HL-60 (cell line): ENCODE measurements around the gene TMEM225B.

Source experiments
- CTCF ChIP-seq: IDR thresholded peaks from one replicate; pipeline ENCODE4 v1.5.1; 2011; ENCODE audit warnings: low read length, control low read depth, inconsistent platforms; ENCODE audit not compliant: insufficient read depth
- POLR2AphosphoS5 ChIP-seq: IDR thresholded peaks from 2 replicates; pipeline ENCODE4 v1.6.1; 2012; ENCODE audit warnings: low read depth
- REST ChIP-seq: IDR thresholded peaks from 2 replicates; pipeline ENCODE4 v1.6.1; 2012; ENCODE audit warnings: low read depth; ENCODE audit not compliant: insufficient replicate concordance

- TF ChIP-seq POLR2AphosphoS5: no peak
- no peak for TF ChIP-seq CTCF
- no peak for TF ChIP-seq REST
Measured at GRCh38 chr7:99573257-99573656, 24.8 kb upstream of the TMEM225B start.
